Activated CD4-positive, alpha-beta T cell treated with anti-CD3 and anti-CD28 coated beads for 36 hours (primary cell): ENCODE measurements around the gene BICDL1. TPM values are rescaled to one million over a fixed set of nuclear protein-coding genes. Genes with fewer than 3 reads are reported as not detected.

Experiments
- ATAC-seq: fragments of 200-7000 bp; cut with Tn5 transposase; one replicate; pipeline ENCODE4 v1.10.0; 2021; ENCODE audit warnings: mild to moderate bottlenecking, moderate library complexity
- CTCF ChIA-PET: fragments of 350-600 bp; sonication (Branson Sonifier 250); formaldehyde crosslinking; loops from one replicate; lab custom pipeline; 2021; ENCODE audit warnings: antibody characterized with exemption; lab: Charles Lee
- POLR2A ChIA-PET: fragments of 350-600 bp; sonication (Branson Sonifier 250); formaldehyde crosslinking; loops from one replicate; lab custom pipeline; 2021; ENCODE audit warnings: antibody characterized with exemption, inconsistent platforms; lab: Charles Lee
- DNase-seq: peaks from one replicate; pipeline ENCODE4 v3.0.0-alpha.2; 2020
- H3K27ac Mint-ChIP-seq: one replicate; pipeline ENCODE4 v1.8.0; 2021; ENCODE audit warnings: mixed read lengths
- H3K27me3 Mint-ChIP-seq: one replicate; pipeline ENCODE4 v1.8.0; 2021; ENCODE audit warnings: mixed read lengths
- H3K36me3 Mint-ChIP-seq: one replicate; pipeline ENCODE4 v1.8.0; 2021; ENCODE audit warnings: low read depth, mixed read lengths
- H3K4me1 Mint-ChIP-seq: one replicate; pipeline ENCODE4 v1.8.0; 2021; ENCODE audit warnings: mixed read lengths
- H3K4me3 Mint-ChIP-seq: one replicate; pipeline ENCODE4 v1.8.0; 2021; ENCODE audit warnings: mild to moderate bottlenecking, moderate library complexity, mixed read lengths
- H3K9me3 Mint-ChIP-seq: one replicate; pipeline ENCODE4 v1.8.0; 2021; ENCODE audit warnings: low read depth, mixed read lengths
- intact Hi-C, 2 experiments: fragments of 100-400 bp; cut with DNase I in 1 of 2; cut with micrococcal nuclease in 1 of 2; formaldehyde crosslinking; loops; one replicate each; pipeline versions ENCODE4 v1.14.2 to v1.15.1; 2022 to 2024; cut with DNase I, micrococcal nuclease
- total RNA-seq, 2 experiments: library from RNA; stranded (reverse); gene quantifications; one replicate each; pipeline ENCODE4 v1.2.3, GENCODE V29; 2021

Gene BICDL1
- total RNA-seq, 2 experiments from 2014 or later: 106 to 132 TPM

DNA sequence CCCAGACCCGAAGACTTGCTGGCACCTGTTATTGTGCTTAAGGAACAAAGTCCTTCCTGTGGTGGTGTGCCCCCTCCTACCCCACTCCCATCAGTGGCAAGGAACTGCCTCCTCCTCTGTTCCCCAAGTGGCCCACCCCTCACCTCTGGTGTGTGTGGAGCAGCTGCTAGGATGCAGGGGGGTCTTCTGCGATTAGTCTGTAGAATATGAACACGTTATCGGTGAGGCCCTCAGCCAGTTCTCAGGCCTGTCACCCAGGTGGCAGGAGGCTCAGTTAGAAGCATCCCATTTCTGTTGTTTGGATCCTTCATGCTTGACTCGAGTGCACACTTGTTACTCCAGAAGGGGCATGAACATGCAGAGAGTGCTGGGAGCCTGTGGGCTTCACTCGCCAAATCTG, 88.2 kb downstream of the BICDL1 start:
- Mint-ChIP-seq H3K4me1 (peaks cover 27% of the 10 kb centered on the region), H3K4me3 (no peak overlapping the region), H3K27me3 (no peaks in the 10 kb centered on the region), H3K27ac (no peak overlapping the region), H3K9me3 (no peaks in the 10 kb centered on the region), H3K36me3 (peaks cover 63% of the 10 kb centered on the region)
- intact Hi-C loops: no loop called here
- POLR2A ChIA-PET: no interaction called here
- DNase-seq: no peak
- CTCF ChIA-PET: no interaction called here
- ATAC-seq: no peak

DNA sequence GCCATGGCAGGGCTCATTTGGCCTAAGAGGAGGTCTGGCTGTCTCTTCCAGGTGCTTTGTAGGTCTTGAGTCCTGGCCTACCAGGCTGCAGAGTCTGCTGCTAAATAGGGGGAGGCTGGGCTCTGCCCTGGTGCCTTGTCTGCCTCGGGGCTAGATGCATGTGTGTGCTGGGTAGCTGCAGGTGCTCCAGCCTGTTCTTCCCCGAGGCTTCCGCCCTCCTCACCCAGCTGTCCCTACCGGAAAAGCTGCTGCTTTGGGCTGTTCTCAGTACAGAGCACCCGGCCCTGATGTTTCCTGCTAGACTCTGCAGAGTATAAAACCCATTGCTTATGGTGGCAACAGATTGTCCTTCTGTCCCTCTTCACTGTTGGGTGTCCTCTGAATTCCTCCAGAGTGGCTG, 89.8 kb downstream of the BICDL1 start:
- Mint-ChIP-seq H3K4me1 (peaks cover 24% of the 10 kb centered on the region), H3K27ac (peak overlapping the region; percentile 55), H3K27me3 (no peaks in the 10 kb centered on the region), H3K36me3 (peaks cover 56% of the 10 kb centered on the region), H3K9me3 (no peaks in the 10 kb centered on the region), H3K4me3 (no peak overlapping the region)
- ATAC-seq: no peak
- ChIA-PET CTCF (interaction anchor here (0.9 to 1.4 kb wide), 3 partner anchors 8 to 84 kb away, joined by 3 to 6 read pairs (median 4); no protein-coding TSS in a partner anchor), POLR2A (interaction anchor here (0.7 kb wide), 1 partner anchor 44 kb away, joined by 3 read pairs; no protein-coding TSS in a partner anchor)
- intact Hi-C loops: no loop called here
- no peak for DNase-seq

DNA sequence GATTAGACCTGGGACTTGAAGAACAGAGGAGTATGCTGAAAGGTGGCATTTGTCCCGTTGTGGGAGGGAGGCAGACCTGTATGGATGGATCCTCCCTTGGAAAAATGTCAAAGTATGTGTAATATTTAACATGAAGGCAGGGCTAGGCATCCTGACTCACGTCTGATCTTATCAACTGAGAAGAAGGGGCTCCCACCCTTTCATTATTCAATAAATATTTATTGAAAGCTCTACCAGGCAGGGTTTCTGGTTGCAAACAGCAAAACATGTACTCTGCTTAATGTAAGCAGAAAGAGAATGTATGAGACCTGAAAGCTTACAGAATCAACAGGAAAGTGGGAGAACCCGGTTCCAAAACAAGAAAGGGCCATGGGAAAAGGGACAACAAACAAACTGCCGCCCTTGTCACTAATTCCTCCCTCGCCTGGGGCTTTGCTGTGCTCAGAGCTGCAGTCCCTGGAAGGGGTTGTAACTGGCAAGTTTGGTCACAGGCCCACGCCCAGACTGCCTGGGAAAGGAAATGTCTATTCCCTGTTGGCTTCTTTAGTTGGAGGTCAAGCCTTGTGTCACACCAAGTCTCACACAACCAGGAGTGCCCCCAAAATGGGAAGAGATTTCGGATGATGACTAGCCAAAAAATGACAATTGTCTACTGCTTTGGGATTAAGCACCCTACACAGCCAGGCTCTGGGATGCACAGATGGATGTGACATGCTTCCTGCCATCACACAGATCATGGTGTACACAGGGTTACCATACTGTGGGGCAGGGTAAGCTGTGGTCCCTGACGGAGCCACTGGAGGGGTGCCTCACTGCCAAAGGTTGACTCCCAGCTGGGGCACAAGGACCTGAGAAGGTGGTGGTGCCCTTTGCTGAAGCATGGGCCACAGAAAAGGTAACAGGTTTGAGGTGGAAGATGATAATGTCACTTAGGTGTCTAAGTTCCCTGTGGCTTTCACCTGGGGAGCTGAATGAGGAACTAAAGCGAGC, 90.7 kb downstream of the BICDL1 start:
- Mint-ChIP-seq H3K9me3 (no peaks in the 10 kb centered on the region), H3K27me3 (no peaks in the 10 kb centered on the region), H3K36me3 (peaks cover 52% of the 10 kb centered on the region), H3K4me1 (peaks cover 24% of the 10 kb centered on the region), H3K27ac (peak overlapping the region; percentile 55), H3K4me3 (no peak overlapping the region)
- POLR2A ChIA-PET: no interaction called here
- CTCF ChIA-PET: interaction anchor here (0.9 to 1.4 kb wide), 3 partner anchors 12 to 85 kb away, joined by 3 to 4 read pairs (median 4); no protein-coding TSS in a partner anchor
- DNase-seq: no peak
- intact Hi-C loops: no loop called here
- no peak for ATAC-seq

DNA sequence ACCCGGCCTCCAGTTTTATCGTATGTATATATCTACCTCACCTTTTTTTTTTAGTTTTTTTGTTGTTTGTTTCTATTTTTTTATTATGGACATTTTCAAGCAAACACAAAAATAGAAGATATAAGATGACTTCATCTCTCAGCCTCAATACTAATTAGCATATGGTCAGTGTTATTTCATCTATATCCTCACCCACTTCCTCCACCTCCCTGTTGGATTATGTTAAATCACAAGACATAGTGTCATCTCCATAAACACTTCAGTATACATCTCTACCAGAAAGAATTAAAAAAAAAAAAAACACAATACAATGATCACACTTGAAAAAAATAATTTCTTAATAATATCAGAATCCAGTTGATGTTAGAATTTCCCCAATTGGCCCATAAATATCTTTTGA, 92.6 kb downstream of the BICDL1 start:
- intact Hi-C loops: no loop called here
- H3K27ac Mint-ChIP-seq: peak overlapping the region; percentile 17
- no peaks in the 10 kb centered on the region for H3K9me3 Mint-ChIP-seq
- POLR2A ChIA-PET: no interaction called here
- H3K4me3 Mint-ChIP-seq: no peak overlapping the region
- CTCF ChIA-PET: no interaction called here
- no peaks in the 10 kb centered on the region for H3K27me3 Mint-ChIP-seq
- H3K36me3 Mint-ChIP-seq: peaks cover 48% of the 10 kb centered on the region
- H3K4me1 Mint-ChIP-seq: peaks cover 39% of the 10 kb centered on the region
- DNase-seq: no peak
- no peak for ATAC-seq

- POLR2A ChIA-PET: interaction anchor here (0.6 to 1.4 kb wide), 4 partner anchors 79 to 205 kb away, joined by 3 to 16 read pairs (median 16); partner anchors contain the start of genes BICDL1, RNU4-2 and RPLP0
These were observed 97.0 kb downstream of the BICDL1 start for GRCh38 chr12:120085920-120086645.

GRCh38 chr12:120086801-120087621, 98.0 kb downstream of the BICDL1 start:
- ChIA-PET CTCF (interaction anchor here (0.5 to 2.5 kb wide), 25 partner anchors 9 to 198 kb away, joined by 3 to 11 read pairs (median 3); partner anchors contain the start of genes BICDL1 and RAB35), POLR2A (interaction anchor here (0.6 to 1.4 kb wide), 12 partner anchors 30 to 204 kb away, joined by 3 to 16 read pairs (median 4); partner anchors contain the start of genes BICDL1, RAB35, RNU4-2 and RPLP0)
- peak; percentile 100 for DNase-seq
- Mint-ChIP-seq H3K9me3 (no peaks in the 10 kb centered on the region), H3K4me3 (peak overlapping the region; percentile 46), H3K27ac (peak overlapping the region; percentile 75), H3K36me3 (peaks cover 50% of the 10 kb centered on the region), H3K27me3 (no peaks in the 10 kb centered on the region), H3K4me1 (peaks cover 41% of the 10 kb centered on the region)
- intact Hi-C loops: loop anchor here (1.0 to 2.0 kb wide), 14 partner anchors 29 to 420 kb away; partner anchors contain the start of genes BICDL1 (in 1 of the 2), CIT (in 1 of the 2), GCN1 (in 1 of the 2) and RAB35 (in 1 of the 2)
- ATAC-seq: peak; percentile 98

More at GRCh38 chr12:120085920-120086645, 97.0 kb downstream of the BICDL1 start:
- H3K9me3 Mint-ChIP-seq: no peaks in the 10 kb centered on the region
- DNase-seq: no peak
- no peaks in the 10 kb centered on the region for H3K27me3 Mint-ChIP-seq
- peak overlapping the region; percentile 75 for H3K27ac Mint-ChIP-seq
- intact Hi-C loops: loop anchor here (2.0 kb wide), 3 partner anchors 105 to 157 kb away; no protein-coding TSS in a partner anchor
- H3K4me3 Mint-ChIP-seq: peak overlapping the region; percentile 46
- CTCF ChIA-PET: interaction anchor here (0.5 to 2.5 kb wide), 17 partner anchors 8 to 1543 kb away, joined by 3 to 10 read pairs (median 4); partner anchors contain the start of genes BICDL1 and RAB35
- H3K4me1 Mint-ChIP-seq: peaks cover 41% of the 10 kb centered on the region
- no peak for ATAC-seq
- peaks cover 44% of the 10 kb centered on the region for H3K36me3 Mint-ChIP-seq

DNA sequence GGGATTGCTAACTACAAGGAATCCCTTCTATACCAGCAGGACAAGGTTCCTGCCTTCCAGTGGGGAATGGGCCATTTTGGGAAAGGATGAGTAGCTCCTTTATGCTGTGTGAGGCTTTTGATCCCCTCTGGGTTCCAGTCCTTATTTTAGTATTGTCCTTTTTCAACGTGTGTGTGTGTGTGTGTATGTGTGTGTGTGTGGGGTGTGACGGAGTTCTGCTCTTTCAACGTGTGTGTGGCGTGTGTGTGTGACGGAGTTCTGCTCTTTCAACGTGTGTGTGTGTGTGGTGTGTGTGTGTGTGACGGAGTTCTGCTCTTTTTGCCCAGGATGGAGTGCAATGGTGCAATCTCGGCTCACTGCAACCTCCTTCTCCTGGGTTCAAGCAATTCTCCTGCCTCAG, 100.1 kb downstream of the BICDL1 start:
- intact Hi-C loops: no loop called here
- ChIA-PET POLR2A (no interaction called here), CTCF (interaction anchor here (0.6 to 2.5 kb wide), 3 partner anchors 11 to 37 kb away, joined by 3 to 6 read pairs (median 3); no protein-coding TSS in a partner anchor)
- Mint-ChIP-seq H3K9me3 (no peaks in the 10 kb centered on the region), H3K36me3 (peaks cover 42% of the 10 kb centered on the region), H3K27me3 (no peaks in the 10 kb centered on the region), H3K4me3 (no peak overlapping the region), H3K4me1 (peaks cover 40% of the 10 kb centered on the region), H3K27ac (no peak overlapping the region)
- no peak for ATAC-seq
- no peak for DNase-seq

- POLR2A ChIA-PET: no interaction called here
- Mint-ChIP-seq H3K27me3 (no peaks in the 10 kb centered on the region), H3K4me3 (no peak overlapping the region), H3K4me1 (peaks cover 33% of the 10 kb centered on the region), H3K36me3 (peaks cover 38% of the 10 kb centered on the region), H3K9me3 (no peaks in the 10 kb centered on the region), H3K27ac (no peak overlapping the region)
- CTCF ChIA-PET: interaction anchor here (0.7 to 1.0 kb wide), 2 partner anchors 21 to 128 kb away, joined by 3 to 4 read pairs; no protein-coding TSS in a partner anchor
- ATAC-seq: no peak
- DNase-seq: no peak
- intact Hi-C loops: no loop called here
These were observed 100.8 kb downstream of the BICDL1 start for GRCh38 chr12:120089796-120090195.

GRCh38 chr12:120090206-120090605, 101.2 kb downstream of the BICDL1 start:
- peaks cover 35% of the 10 kb centered on the region for H3K36me3 Mint-ChIP-seq
- peaks cover 29% of the 10 kb centered on the region for H3K4me1 Mint-ChIP-seq
- intact Hi-C loops: no loop called here
- no peak overlapping the region for H3K4me3 Mint-ChIP-seq
- no peaks in the 10 kb centered on the region for H3K9me3 Mint-ChIP-seq
- H3K27ac Mint-ChIP-seq: no peak overlapping the region
- H3K27me3 Mint-ChIP-seq: no peaks in the 10 kb centered on the region
- ChIA-PET CTCF (interaction anchor here (0.7 to 1.0 kb wide), 2 partner anchors 21 to 129 kb away, joined by 3 to 4 read pairs; no protein-coding TSS in a partner anchor), POLR2A (no interaction called here)
- ATAC-seq (no peak), DNase-seq (no peak)
